Measurements from ENCODE around the gene PALD1. TPM values are rescaled to one million over a fixed set of nuclear protein-coding genes. Genes with fewer than 3 reads are reported as not detected.

PALD1 gene
- total RNA-seq, 2 experiments from 2014 or later, result 0.36 to 0.44 TPM

GRCh38 chr10:70562036-70562755, 83.6 kb downstream of the PALD1 start:
- Mint-ChIP-seq H3K4me1 (ENCODE audit: low read depth) (peaks cover 9% of the 10 kb centered on the region), H3K36me3 (ENCODE audit: low read depth) (no peaks in the 10 kb centered on the region), H3K27ac (no peak overlapping the region), H3K4me3 (no peak overlapping the region), H3K27me3 (no peaks in the 10 kb centered on the region), H3K9me3 (no peaks in the 10 kb centered on the region)
- no peak overlapping the region for H3K4me3 ChIP-seq (ENCODE audit: low read length)
- DNase-seq (no peak), ATAC-seq (ENCODE audit: poor library complexity) (no peak)
- H3K27me3 ChIP-seq (ENCODE audit: control insufficient read depth in 1 of 2, insufficient read depth in 2 of 2, low read length in 2 of 2), result no peaks in the 10 kb centered on the region
- no peak overlapping the region for H3K27ac ChIP-seq (ENCODE audit: low read depth in 1 of 2, low read length in 2 of 2)
- no peak for TF ChIP-seq CTCF (IDR thresholded peaks at IDR 0.05)
- intact Hi-C loops (cut with DNase I, micrococcal nuclease), result loop anchor here in 1 of 2 experiments (10.0 kb wide), 1 partner anchor 113 kb away; the partner anchor contains the start of gene ADAMTS14
- CTCF ChIA-PET, result no interaction called here
- H3K36me3 ChIP-seq (ENCODE audit: insufficient read depth, low read length), result no peaks in the 10 kb centered on the region
- H3K9me3 ChIP-seq (ENCODE audit: control insufficient read depth in 1 of 2, insufficient read depth in 1 of 2, low read length in 2 of 2), result no peaks in the 10 kb centered on the region
- POLR2A ChIA-PET, result no interaction called here
- H3K4me1 ChIP-seq (ENCODE audit: insufficient read depth, low read length), result peaks cover 12% of the 10 kb centered on the region

DNA sequence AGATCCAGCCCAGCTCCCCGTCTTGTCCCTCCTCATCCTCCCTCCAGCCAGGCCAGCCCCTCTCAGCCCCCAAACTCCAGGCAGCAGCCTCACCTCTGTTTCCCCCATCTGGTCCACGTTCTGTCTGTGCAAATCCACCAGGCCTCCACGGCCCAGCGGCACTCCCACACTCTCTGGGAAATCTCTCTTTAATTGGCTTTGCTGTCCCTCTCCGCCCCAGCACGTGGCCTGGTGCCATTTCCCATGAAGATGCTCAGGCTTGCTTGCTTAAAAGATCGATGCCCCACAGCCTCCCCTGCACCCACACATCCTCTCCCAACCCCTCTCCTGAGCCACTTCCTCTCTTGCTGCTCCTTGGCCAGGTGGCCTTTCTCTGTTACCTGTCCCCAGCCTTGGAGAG, 84.7 kb downstream of the PALD1 start:
- no peaks in the 10 kb centered on the region for H3K9me3 Mint-ChIP-seq
- no peaks in the 10 kb centered on the region for H3K27me3 Mint-ChIP-seq
- DNase-seq (no peak), ATAC-seq (ENCODE audit: poor library complexity) (no peak)
- no peak overlapping the region for H3K27ac Mint-ChIP-seq
- H3K4me3 ChIP-seq (ENCODE audit: low read length), result no peak overlapping the region
- intact Hi-C loops (cut with DNase I, micrococcal nuclease), result loop anchor here in 1 of 2 experiments (10.0 kb wide), 1 partner anchor 112 kb away; the partner anchor contains the start of gene ADAMTS14
- H3K9me3 ChIP-seq (ENCODE audit: control insufficient read depth in 1 of 2, insufficient read depth in 1 of 2, low read length in 2 of 2), result no peaks in the 10 kb centered on the region
- no peaks in the 10 kb centered on the region for H3K36me3 Mint-ChIP-seq (ENCODE audit: low read depth)
- ChIA-PET CTCF (interaction anchor here (0.6 to 1.0 kb wide), 2 partner anchors 48 to 163 kb away, joined by 3 read pairs; no protein-coding TSS in a partner anchor), POLR2A (no interaction called here)
- H3K36me3 ChIP-seq (ENCODE audit: insufficient read depth, low read length), result no peaks in the 10 kb centered on the region
- H3K4me1 Mint-ChIP-seq (ENCODE audit: low read depth), result peaks cover 9% of the 10 kb centered on the region
- H3K27me3 ChIP-seq (ENCODE audit: control insufficient read depth in 1 of 2, insufficient read depth in 2 of 2, low read length in 2 of 2), result no peaks in the 10 kb centered on the region
- H3K4me1 ChIP-seq (ENCODE audit: insufficient read depth, low read length), result peaks cover 12% of the 10 kb centered on the region
- no peak overlapping the region for H3K27ac ChIP-seq (ENCODE audit: low read depth in 1 of 2, low read length in 2 of 2)
- no peak for TF ChIP-seq CTCF (IDR thresholded peaks at IDR 0.05)
- no peak overlapping the region for H3K4me3 Mint-ChIP-seq

DNA sequence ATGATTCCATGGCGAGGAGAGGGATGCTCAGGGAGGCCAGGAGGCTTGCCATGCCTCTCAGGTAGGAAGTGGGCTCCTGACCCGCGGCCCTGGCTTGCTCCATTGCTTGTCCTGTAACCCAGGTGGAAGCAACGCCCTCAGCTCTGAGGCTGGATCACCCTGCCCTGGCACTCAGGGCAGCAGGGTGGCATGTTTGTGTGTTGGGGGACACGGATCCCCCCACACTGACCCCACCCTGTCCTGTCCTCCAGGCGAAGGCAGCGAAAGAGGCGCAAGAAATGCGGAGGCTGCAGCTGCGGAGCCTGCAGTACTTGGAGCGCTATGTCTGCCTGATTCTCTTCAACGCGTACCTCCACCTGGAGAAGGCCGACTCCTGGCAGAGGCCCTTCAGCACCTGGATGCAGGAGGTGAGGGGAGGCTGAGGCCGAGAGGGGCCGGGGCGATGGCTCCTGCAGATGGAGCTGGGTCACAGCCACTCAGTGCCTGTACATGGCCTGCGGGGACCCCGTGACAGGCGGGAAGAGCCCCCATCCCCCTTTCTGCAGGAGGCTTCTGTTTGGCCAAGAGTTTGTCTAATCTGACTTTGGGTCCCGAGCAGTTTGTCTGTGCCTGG, 85.7 kb downstream of the PALD1 start:
- H3K9me3 Mint-ChIP-seq, result no peaks in the 10 kb centered on the region
- Histone ChIP-seq H3K4me3 (ENCODE audit: low read length) (no peak overlapping the region), H3K9me3 (ENCODE audit: control insufficient read depth in 1 of 2, insufficient read depth in 1 of 2, low read length in 2 of 2) (no peaks in the 10 kb centered on the region), H3K27me3 (ENCODE audit: control insufficient read depth in 1 of 2, insufficient read depth in 2 of 2, low read length in 2 of 2) (no peaks in the 10 kb centered on the region), H3K27ac (ENCODE audit: low read depth in 1 of 2, low read length in 2 of 2) (no peak overlapping the region), H3K4me1 (ENCODE audit: insufficient read depth, low read length) (peaks cover 7% of the 10 kb centered on the region), H3K36me3 (ENCODE audit: insufficient read depth, low read length) (no peaks in the 10 kb centered on the region)
- H3K27me3 Mint-ChIP-seq, result no peaks in the 10 kb centered on the region
- TF ChIP-seq CTCF (IDR thresholded peaks at IDR 0.05), result no peak
- intact Hi-C loops (cut with DNase I, micrococcal nuclease), result loop anchor here in 1 of 2 experiments (10.0 kb wide), 1 partner anchor 111 kb away; the partner anchor contains the start of gene ADAMTS14
- no peak overlapping the region for H3K4me3 Mint-ChIP-seq
- DNase-seq, result peak in 1 of 14 experiments; percentile 15
- no peak for ATAC-seq (ENCODE audit: poor library complexity)
- POLR2A ChIA-PET, result no interaction called here
- H3K36me3 Mint-ChIP-seq (ENCODE audit: low read depth), result no peaks in the 10 kb centered on the region
- H3K4me1 Mint-ChIP-seq (ENCODE audit: low read depth), result peaks cover 4% of the 10 kb centered on the region
- no peak overlapping the region for H3K27ac Mint-ChIP-seq
- CTCF ChIA-PET, result interaction anchor here (1.0 kb wide), 1 partner anchor 47 kb away, joined by 3 read pairs; no protein-coding TSS in a partner anchor

All from CD4-positive, alpha-beta T cell (primary cell).